ENCODE results near the gene PLAC8L1. TPM values are rescaled to one million over a fixed set of nuclear protein-coding genes. Genes with fewer than 3 reads are reported as not detected.

The PLAC8L1 gene
- polyA plus RNA-seq, 2 donors = 0.22 TPM; not detected in 1

- WGBS, 2 donors = 94 to 96% methylated on average over 3 of the region's 3 CpGs
- no peak overlapping the region for H3K27ac ChIP-seq (ENCODE audit: low read depth in 2 of 2, low read length in 1 of 2)
- H3K4me3 ChIP-seq (ENCODE audit: low read depth in 1 of 2, low read length in 2 of 2) = no peak overlapping the region
- no peaks in the 10 kb centered on the region for H3K27me3 ChIP-seq (ENCODE audit: control insufficient read depth in 1 of 2, insufficient read depth in 2 of 2, low read length in 2 of 2)
- no peaks in the 10 kb centered on the region for H3K9me3 ChIP-seq (ENCODE audit: control insufficient read depth in 2 of 2, insufficient read depth in 1 of 2, low read depth in 1 of 2, low read length in 1 of 2)
- H3K36me3 ChIP-seq (ENCODE audit: control insufficient read depth in 2 of 2, insufficient read depth in 2 of 2, low read length in 1 of 2) = no peaks in the 10 kb centered on the region
- no peaks in the 10 kb centered on the region for H3K4me1 ChIP-seq (ENCODE audit: control insufficient read depth in 2 of 2, insufficient read depth in 2 of 2, low read length in 1 of 2)
Measured at GRCh38 chr5:146088098-146088497, 17.3 kb downstream of the PLAC8L1 start.

GRCh38 chr5:146084376-146084775 lies 21.0 kb downstream of the PLAC8L1 start:
- WGBS, 2 donors = 95% methylated on average over 4 of the region's 4 CpGs
- no peaks in the 10 kb centered on the region for H3K4me1 ChIP-seq (ENCODE audit: control insufficient read depth in 2 of 2, insufficient read depth in 2 of 2, low read length in 1 of 2)
- no peaks in the 10 kb centered on the region for H3K36me3 ChIP-seq (ENCODE audit: control insufficient read depth in 2 of 2, insufficient read depth in 2 of 2, low read length in 1 of 2)
- H3K27me3 ChIP-seq (ENCODE audit: control insufficient read depth in 1 of 2, insufficient read depth in 2 of 2, low read length in 2 of 2) = no peaks in the 10 kb centered on the region
- H3K9me3 ChIP-seq (ENCODE audit: control insufficient read depth in 2 of 2, insufficient read depth in 1 of 2, low read depth in 1 of 2, low read length in 1 of 2) = no peaks in the 10 kb centered on the region
- no peak overlapping the region for H3K27ac ChIP-seq (ENCODE audit: low read depth in 2 of 2, low read length in 1 of 2)
- no peak overlapping the region for H3K4me3 ChIP-seq (ENCODE audit: low read depth in 1 of 2, low read length in 2 of 2)

GRCh38 chr5:146082798-146083197 lies 22.6 kb downstream of the PLAC8L1 start:
- Histone ChIP-seq H3K4me3 (ENCODE audit: low read depth in 1 of 2, low read length in 2 of 2) (no peak overlapping the region), H3K27ac (ENCODE audit: low read depth in 2 of 2, low read length in 1 of 2) (no peak overlapping the region), H3K36me3 (ENCODE audit: control insufficient read depth in 2 of 2, insufficient read depth in 2 of 2, low read length in 1 of 2) (no peaks in the 10 kb centered on the region), H3K9me3 (ENCODE audit: control insufficient read depth in 2 of 2, insufficient read depth in 1 of 2, low read depth in 1 of 2, low read length in 1 of 2) (no peaks in the 10 kb centered on the region), H3K4me1 (ENCODE audit: control insufficient read depth in 2 of 2, insufficient read depth in 2 of 2, low read length in 1 of 2) (no peaks in the 10 kb centered on the region), H3K27me3 (ENCODE audit: control insufficient read depth in 1 of 2, insufficient read depth in 2 of 2, low read length in 2 of 2) (no peaks in the 10 kb centered on the region)
- WGBS, 2 donors = 82 to 87% methylated on average over 3 of the region's 3 CpGs

GRCh38 chr5:146081556-146081955 lies 23.8 kb downstream of the PLAC8L1 start:
- Histone ChIP-seq H3K27me3 (ENCODE audit: control insufficient read depth in 1 of 2, insufficient read depth in 2 of 2, low read length in 2 of 2) (no peaks in the 10 kb centered on the region), H3K27ac (ENCODE audit: low read depth in 2 of 2, low read length in 1 of 2) (no peak overlapping the region), H3K4me3 (ENCODE audit: low read depth in 1 of 2, low read length in 2 of 2) (no peak overlapping the region), H3K9me3 (ENCODE audit: control insufficient read depth in 2 of 2, insufficient read depth in 1 of 2, low read depth in 1 of 2, low read length in 1 of 2) (no peaks in the 10 kb centered on the region), H3K4me1 (ENCODE audit: control insufficient read depth in 2 of 2, insufficient read depth in 2 of 2, low read length in 1 of 2) (no peaks in the 10 kb centered on the region), H3K36me3 (ENCODE audit: control insufficient read depth in 2 of 2, insufficient read depth in 2 of 2, low read length in 1 of 2) (no peaks in the 10 kb centered on the region)
- 47 to 54% methylated on average over 6 of the region's 6 CpGs for WGBS, 2 donors

GRCh38 chr5:146079695-146080373 lies 25.5 kb downstream of the PLAC8L1 start:
- no peak overlapping the region for H3K27ac ChIP-seq (ENCODE audit: low read depth in 2 of 2, low read length in 1 of 2)
- H3K27me3 ChIP-seq (ENCODE audit: control insufficient read depth in 1 of 2, insufficient read depth in 2 of 2, low read length in 2 of 2) = no peaks in the 10 kb centered on the region
- no peak overlapping the region for H3K4me3 ChIP-seq (ENCODE audit: low read depth in 1 of 2, low read length in 2 of 2)
- H3K4me1 ChIP-seq (ENCODE audit: control insufficient read depth in 2 of 2, insufficient read depth in 2 of 2, low read length in 1 of 2) = no peaks in the 10 kb centered on the region
- WGBS, 2 donors = 55 to 61% methylated on average over 7 of the region's 7 CpGs
- no peaks in the 10 kb centered on the region for H3K9me3 ChIP-seq (ENCODE audit: control insufficient read depth in 2 of 2, insufficient read depth in 1 of 2, low read depth in 1 of 2, low read length in 1 of 2)
- no peaks in the 10 kb centered on the region for H3K36me3 ChIP-seq (ENCODE audit: control insufficient read depth in 2 of 2, insufficient read depth in 2 of 2, low read length in 1 of 2)

GRCh38 chr5:146078566-146078965 lies 26.8 kb downstream of the PLAC8L1 start:
- Histone ChIP-seq H3K9me3 (ENCODE audit: control insufficient read depth in 2 of 2, insufficient read depth in 1 of 2, low read depth in 1 of 2, low read length in 1 of 2) (no peaks in the 10 kb centered on the region), H3K27me3 (ENCODE audit: control insufficient read depth in 1 of 2, insufficient read depth in 2 of 2, low read length in 2 of 2) (no peaks in the 10 kb centered on the region), H3K4me1 (ENCODE audit: control insufficient read depth in 2 of 2, insufficient read depth in 2 of 2, low read length in 1 of 2) (no peaks in the 10 kb centered on the region), H3K27ac (ENCODE audit: low read depth in 2 of 2, low read length in 1 of 2) (no peak overlapping the region), H3K4me3 (ENCODE audit: low read depth in 1 of 2, low read length in 2 of 2) (no peak overlapping the region), H3K36me3 (ENCODE audit: control insufficient read depth in 2 of 2, insufficient read depth in 2 of 2, low read length in 1 of 2) (no peaks in the 10 kb centered on the region)
- WGBS, 2 donors = 51 to 62% methylated on average over 2 of the region's 2 CpGs

GRCh38 chr5:146076455-146076854 lies 28.9 kb downstream of the PLAC8L1 start:
- H3K36me3 ChIP-seq (ENCODE audit: control insufficient read depth in 2 of 2, insufficient read depth in 2 of 2, low read length in 1 of 2) = no peaks in the 10 kb centered on the region
- H3K27me3 ChIP-seq (ENCODE audit: control insufficient read depth in 1 of 2, insufficient read depth in 2 of 2, low read length in 2 of 2) = no peaks in the 10 kb centered on the region
- no peaks in the 10 kb centered on the region for H3K9me3 ChIP-seq (ENCODE audit: control insufficient read depth in 2 of 2, insufficient read depth in 1 of 2, low read depth in 1 of 2, low read length in 1 of 2)
- H3K4me3 ChIP-seq (ENCODE audit: low read depth in 1 of 2, low read length in 2 of 2) = no peak overlapping the region
- no peak overlapping the region for H3K27ac ChIP-seq (ENCODE audit: low read depth in 2 of 2, low read length in 1 of 2)
- 67 to 81% methylated on average over 4 of the region's 4 CpGs for WGBS, 2 donors
- H3K4me1 ChIP-seq (ENCODE audit: control insufficient read depth in 2 of 2, insufficient read depth in 2 of 2, low read length in 1 of 2) = no peaks in the 10 kb centered on the region

GRCh38 chr5:146076028-146076427 lies 29.3 kb downstream of the PLAC8L1 start:
- Histone ChIP-seq H3K27me3 (ENCODE audit: control insufficient read depth in 1 of 2, insufficient read depth in 2 of 2, low read length in 2 of 2) (no peaks in the 10 kb centered on the region), H3K9me3 (ENCODE audit: control insufficient read depth in 2 of 2, insufficient read depth in 1 of 2, low read depth in 1 of 2, low read length in 1 of 2) (no peaks in the 10 kb centered on the region), H3K27ac (ENCODE audit: low read depth in 2 of 2, low read length in 1 of 2) (no peak overlapping the region), H3K4me3 (ENCODE audit: low read depth in 1 of 2, low read length in 2 of 2) (no peak overlapping the region), H3K36me3 (ENCODE audit: control insufficient read depth in 2 of 2, insufficient read depth in 2 of 2, low read length in 1 of 2) (no peaks in the 10 kb centered on the region), H3K4me1 (ENCODE audit: control insufficient read depth in 2 of 2, insufficient read depth in 2 of 2, low read length in 1 of 2) (no peaks in the 10 kb centered on the region)
- 48 to 55% methylated on average over 4 of the region's 4 CpGs for WGBS, 2 donors

GRCh38 chr5:146073239-146073900 lies 32.0 kb downstream of the PLAC8L1 start:
- Histone ChIP-seq H3K4me1 (ENCODE audit: control insufficient read depth in 2 of 2, insufficient read depth in 2 of 2, low read length in 1 of 2) (no peaks in the 10 kb centered on the region), H3K27me3 (ENCODE audit: control insufficient read depth in 1 of 2, insufficient read depth in 2 of 2, low read length in 2 of 2) (no peaks in the 10 kb centered on the region), H3K4me3 (ENCODE audit: low read depth in 1 of 2, low read length in 2 of 2) (no peak overlapping the region), H3K9me3 (ENCODE audit: control insufficient read depth in 2 of 2, insufficient read depth in 1 of 2, low read depth in 1 of 2, low read length in 1 of 2) (no peaks in the 10 kb centered on the region), H3K27ac (ENCODE audit: low read depth in 2 of 2, low read length in 1 of 2) (no peak overlapping the region), H3K36me3 (ENCODE audit: control insufficient read depth in 2 of 2, insufficient read depth in 2 of 2, low read length in 1 of 2) (no peaks in the 10 kb centered on the region)
- 57 to 68% methylated on average over 9 of the region's 9 CpGs for WGBS, 2 donors

- H3K36me3 ChIP-seq (ENCODE audit: control insufficient read depth in 2 of 2, insufficient read depth in 2 of 2, low read length in 1 of 2) = no peaks in the 10 kb centered on the region
- no peak overlapping the region for H3K27ac ChIP-seq (ENCODE audit: low read depth in 2 of 2, low read length in 1 of 2)
- no peaks in the 10 kb centered on the region for H3K27me3 ChIP-seq (ENCODE audit: control insufficient read depth in 1 of 2, insufficient read depth in 2 of 2, low read length in 2 of 2)
- WGBS, 2 donors = 75 to 98% methylated on average over 2 of the region's 2 CpGs
- no peaks in the 10 kb centered on the region for H3K9me3 ChIP-seq (ENCODE audit: control insufficient read depth in 2 of 2, insufficient read depth in 1 of 2, low read depth in 1 of 2, low read length in 1 of 2)
- H3K4me3 ChIP-seq (ENCODE audit: low read depth in 1 of 2, low read length in 2 of 2) = no peak overlapping the region
- H3K4me1 ChIP-seq (ENCODE audit: control insufficient read depth in 2 of 2, insufficient read depth in 2 of 2, low read length in 1 of 2) = no peaks in the 10 kb centered on the region
Measured at GRCh38 chr5:146072595-146072994, 32.8 kb downstream of the PLAC8L1 start.
